HepG2 (cell line): ENCODE results near the gene GPS1. TPM values are rescaled to one million over a fixed set of nuclear protein-coding genes. Genes with fewer than 3 reads are reported as not detected.

Experiments
- ATF1 ChIP-seq: IDR thresholded peaks from 2 replicates; pipeline ENCODE4 v1.6.1; 2016; ENCODE audit warnings: mild to moderate bottlenecking, control low read depth
- CREM ChIP-seq, 2 experiments: sonication (generic) in 1 of 2; formaldehyde crosslinking in 1 of 2; IDR thresholded peaks; 2 replicates each; pipeline versions ENCODE4 v1.4.0 to v1.6.1; 2016 to 2020; ENCODE audit warnings: antibody characterized with exemption in 1 of 2, mild to moderate bottlenecking in 1 of 2, missing genetic modification reagents in 1 of 2
- KLF16 ChIP-seq, 2 experiments: sonication (generic) in 1 of 2; formaldehyde crosslinking in 1 of 2; IDR thresholded peaks; 2 replicates each; pipeline versions ENCODE4 v1.6.1 to v1.8.0; 2016 to 2023; ENCODE audit warnings: missing genetic modification reagents in 2 of 2, missing compliant biosample characterization in 1 of 2
- MED13 ChIP-seq: sonication (generic); formaldehyde crosslinking; IDR thresholded peaks from 2 replicates; pipeline ENCODE4 v1.5.0; 2020; ENCODE audit warnings: missing genetic modification reagents
- MEIS1 ChIP-seq: sonication (generic); formaldehyde crosslinking; IDR thresholded peaks from 2 replicates; pipeline ENCODE4 v1.9.0; 2021; ENCODE audit warnings: mild to moderate bottlenecking, missing genetic modification reagents, moderate library complexity, borderline replicate concordance
- NCOA5 ChIP-seq: sonication (generic); formaldehyde crosslinking; IDR thresholded peaks from 2 replicates; pipeline ENCODE4 v1.4.0; 2020; ENCODE audit warnings: missing genetic modification reagents
- NKX3-1 ChIP-seq: sonication (generic); formaldehyde crosslinking; IDR thresholded peaks from 2 replicates; pipeline ENCODE4 v1.5.0; 2020; ENCODE audit warnings: missing genetic modification reagents
- SALL1 ChIP-seq: sonication (generic); formaldehyde crosslinking; IDR thresholded peaks from 2 replicates; pipeline ENCODE4 v1.8.0; 2022; ENCODE audit warnings: mild to moderate bottlenecking, missing genetic modification reagents
- SMAD3 ChIP-seq: sonication (generic); formaldehyde crosslinking; IDR thresholded peaks from 2 replicates; pipeline ENCODE4 v1.4.0; 2020; ENCODE audit warnings: missing genetic modification reagents
- SOX6 ChIP-seq, 2 experiments: fragments of 450-650 bp in 1 of 2; sonication (generic) in 1 of 2; formaldehyde crosslinking in 1 of 2; IDR thresholded peaks; 2 replicates each; pipeline versions ENCODE4 v1.4.0 to v1.6.1; 2017 to 2020; ENCODE audit warnings: antibody characterized with exemption in 1 of 2, mild to moderate bottlenecking in 1 of 2, missing genetic modification reagents in 1 of 2
- TGIF2 ChIP-seq: IDR thresholded peaks from 2 replicates; pipeline ENCODE4 v1.6.1; 2016; ENCODE audit warnings: control low read depth, missing compliant biosample characterization
- THYN1 ChIP-seq: sonication (generic); formaldehyde crosslinking; IDR thresholded peaks from 2 replicates; pipeline ENCODE4 v1.8.1; 2023; ENCODE audit warnings: low read depth, mild to moderate bottlenecking, moderate library complexity, missing genetic modification reagents, borderline replicate concordance
- WIZ ChIP-seq: sonication (generic); formaldehyde crosslinking; IDR thresholded peaks from 2 replicates; pipeline ENCODE4 v1.5.1; 2020; ENCODE audit warnings: mild to moderate bottlenecking, missing genetic modification reagents
- XBP1 ChIP-seq: sonication (generic); formaldehyde crosslinking; IDR thresholded peaks from 2 replicates; pipeline ENCODE4 v1.5.0; 2020; ENCODE audit warnings: missing genetic modification reagents
- ZIK1 ChIP-seq: sonication (generic); formaldehyde crosslinking; IDR thresholded peaks from 2 replicates; pipeline ENCODE4 v1.5.0; 2020; ENCODE audit warnings: mild to moderate bottlenecking, low read depth, missing genetic modification reagents, borderline replicate concordance
- ZNF282 ChIP-seq: fragments of 450-650 bp; IDR thresholded peaks from 2 replicates; pipeline ENCODE4 v1.6.1; 2018; ENCODE audit not compliant: partially characterized antibody
- ZNF879 ChIP-seq: sonication (generic); formaldehyde crosslinking; IDR thresholded peaks from 2 replicates; pipeline ENCODE4 v1.8.1; 2023; ENCODE audit warnings: missing genetic modification reagents
- polyA plus RNA-seq, 8 experiments: library from polyadenylated mRNA; depleted of rRNA in 3 of 8; stranded (reverse) in 7 of 8; unstranded in 1 of 8; fragments of >200 nt; fragmentation: Illumina TruSeq in 4 of 8; extraction: Trizol in 4 of 8; gene quantifications; 2 replicates each; pipeline versions ENCODE4 v1.2.1 to v1.2.3, GENCODE V29; 2011 to 2016; ENCODE audit warnings: low read depth in 4 of 8, missing spikeins in 1 of 8, mixed read lengths in 1 of 8; ENCODE audit not compliant: insufficient read depth in 1 of 8
- total RNA-seq, 5 experiments: library from RNA; depleted of rRNA; stranded (reverse); fragments of >200 nt; fragmentation: Illumina TruSeq; extraction: Trizol; gene quantifications; 2 replicates each; pipeline ENCODE4 v1.2.3, GENCODE V29; 2016; ENCODE audit warnings: low read depth in 1 of 5
- TF ChIP-seq, protein P1 (sequence below): sonication (generic); formaldehyde crosslinking; IDR thresholded peaks from 2 replicates; pipeline ENCODE4 v1.4.0; 2020; ENCODE audit warnings: mild to moderate bottlenecking, missing genetic modification reagents, borderline replicate concordance
- TF ChIP-seq, protein P2 (sequence below): sonication (generic); formaldehyde crosslinking; IDR thresholded peaks from 2 replicates; pipeline ENCODE4 v1.5.1; 2020; ENCODE audit warnings: mild to moderate bottlenecking, missing genetic modification reagents, borderline replicate concordance
- TF ChIP-seq, protein P3 (sequence below): sonication (generic); formaldehyde crosslinking; IDR thresholded peaks from 2 replicates; pipeline ENCODE4 v1.4.0; 2020; ENCODE audit warnings: missing genetic modification reagents, mild to moderate bottlenecking, borderline replicate concordance
- TF ChIP-seq, protein P4 (sequence below): sonication (generic); formaldehyde crosslinking; IDR thresholded peaks from 2 replicates; pipeline ENCODE4 v1.4.0; 2020; ENCODE audit warnings: mild to moderate bottlenecking, missing genetic modification reagents
- TF ChIP-seq, protein P5 (sequence below): sonication (generic); formaldehyde crosslinking; IDR thresholded peaks from 2 replicates; pipeline ENCODE4 v1.4.0; 2020; ENCODE audit warnings: mild to moderate bottlenecking, missing genetic modification reagents

Gene GPS1
- total and polyA plus RNA-seq, 2 of the 13 experiments (the other 11 are each of a cell fraction or from before 2014, with no cell fraction given): 124 to 128 TPM

DNA sequence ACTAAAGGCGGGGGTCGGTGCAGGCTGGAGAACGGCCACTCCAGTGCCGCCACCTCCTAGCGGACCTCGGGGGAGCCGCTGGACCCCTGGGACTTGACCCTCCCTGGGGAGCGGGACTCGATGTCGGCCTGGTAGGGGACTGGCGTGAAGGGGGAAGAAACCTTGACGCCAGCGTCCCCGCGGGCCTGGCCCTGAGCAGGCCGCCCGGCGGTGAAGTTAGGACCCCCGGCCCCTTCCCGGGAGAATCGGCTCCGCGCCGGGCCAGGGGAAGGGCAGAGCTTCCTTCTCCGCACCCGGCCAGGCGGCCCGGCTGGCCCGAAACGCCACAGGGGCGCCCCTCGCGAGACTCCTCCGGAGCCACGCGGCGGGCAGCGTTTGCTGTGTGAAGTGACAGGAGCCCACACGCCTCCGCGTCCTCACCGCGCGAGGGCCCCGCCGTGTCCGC is 13.5 kb downstream of the GPS1 start (continued):
- TF ChIP-seq, protein P1, sequence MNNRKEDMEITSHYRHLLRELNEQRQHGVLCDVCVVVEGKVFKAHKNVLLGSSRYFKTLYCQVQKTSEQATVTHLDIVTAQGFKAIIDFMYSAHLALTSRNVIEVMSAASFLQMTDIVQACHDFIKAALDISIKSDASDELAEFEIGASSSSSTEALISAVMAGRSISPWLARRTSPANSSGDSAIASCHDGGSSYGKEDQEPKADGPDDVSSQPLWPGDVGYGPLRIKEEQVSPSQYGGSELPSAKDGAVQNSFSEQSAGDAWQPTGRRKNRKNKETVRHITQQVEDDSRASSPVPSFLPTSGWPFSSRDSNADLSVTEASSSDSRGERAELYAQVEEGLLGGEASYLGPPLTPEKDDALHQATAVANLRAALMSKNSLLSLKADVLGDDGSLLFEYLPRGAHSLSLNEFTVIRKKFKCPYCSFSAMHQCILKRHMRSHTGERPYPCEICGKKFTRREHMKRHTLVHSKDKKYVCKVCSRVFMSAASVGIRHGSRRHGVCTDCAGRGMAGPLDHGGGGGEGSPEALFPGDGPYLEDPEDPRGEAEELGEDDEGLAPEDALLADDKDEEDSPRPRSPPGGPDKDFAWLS: no peak
- TF ChIP-seq TGIF2 (CRISPR knock-in tag): no peak
- 0 out of 2 replicates have a peak, but pooled peaks have one; percentile 44 for TF ChIP-seq MED13 (CRISPR knock-in tag)
- no peak for TF ChIP-seq XBP1
- TF ChIP-seq, protein P2, sequence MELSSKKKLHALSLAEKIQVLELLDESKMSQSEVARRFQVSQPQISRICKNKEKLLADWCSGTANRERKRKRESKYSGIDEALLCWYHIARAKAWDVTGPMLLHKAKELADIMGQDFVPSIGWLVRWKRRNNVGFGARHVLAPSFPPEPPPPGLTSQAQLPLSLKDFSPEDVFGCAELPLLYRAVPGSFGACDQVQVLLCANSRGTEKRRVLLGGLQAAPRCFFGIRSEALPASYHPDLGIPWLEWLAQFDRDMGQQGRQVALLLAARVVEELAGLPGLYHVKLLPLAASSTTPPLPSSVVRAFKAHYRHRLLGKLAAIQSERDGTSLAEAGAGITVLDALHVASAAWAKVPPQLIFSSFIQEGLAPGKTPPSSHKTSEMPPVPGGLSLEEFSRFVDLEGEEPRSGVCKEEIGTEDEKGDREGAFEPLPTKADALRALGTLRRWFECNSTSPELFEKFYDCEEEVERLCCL: no peak
- TF ChIP-seq WIZ (CRISPR knock-in tag): no peak
- TF ChIP-seq CREM (IDR thresholded peaks at IDR 0.05): no peak
- no peak for TF ChIP-seq CREM (CRISPR knock-in tag; IDR thresholded peaks at IDR 0.05)
- TF ChIP-seq, protein P3, sequence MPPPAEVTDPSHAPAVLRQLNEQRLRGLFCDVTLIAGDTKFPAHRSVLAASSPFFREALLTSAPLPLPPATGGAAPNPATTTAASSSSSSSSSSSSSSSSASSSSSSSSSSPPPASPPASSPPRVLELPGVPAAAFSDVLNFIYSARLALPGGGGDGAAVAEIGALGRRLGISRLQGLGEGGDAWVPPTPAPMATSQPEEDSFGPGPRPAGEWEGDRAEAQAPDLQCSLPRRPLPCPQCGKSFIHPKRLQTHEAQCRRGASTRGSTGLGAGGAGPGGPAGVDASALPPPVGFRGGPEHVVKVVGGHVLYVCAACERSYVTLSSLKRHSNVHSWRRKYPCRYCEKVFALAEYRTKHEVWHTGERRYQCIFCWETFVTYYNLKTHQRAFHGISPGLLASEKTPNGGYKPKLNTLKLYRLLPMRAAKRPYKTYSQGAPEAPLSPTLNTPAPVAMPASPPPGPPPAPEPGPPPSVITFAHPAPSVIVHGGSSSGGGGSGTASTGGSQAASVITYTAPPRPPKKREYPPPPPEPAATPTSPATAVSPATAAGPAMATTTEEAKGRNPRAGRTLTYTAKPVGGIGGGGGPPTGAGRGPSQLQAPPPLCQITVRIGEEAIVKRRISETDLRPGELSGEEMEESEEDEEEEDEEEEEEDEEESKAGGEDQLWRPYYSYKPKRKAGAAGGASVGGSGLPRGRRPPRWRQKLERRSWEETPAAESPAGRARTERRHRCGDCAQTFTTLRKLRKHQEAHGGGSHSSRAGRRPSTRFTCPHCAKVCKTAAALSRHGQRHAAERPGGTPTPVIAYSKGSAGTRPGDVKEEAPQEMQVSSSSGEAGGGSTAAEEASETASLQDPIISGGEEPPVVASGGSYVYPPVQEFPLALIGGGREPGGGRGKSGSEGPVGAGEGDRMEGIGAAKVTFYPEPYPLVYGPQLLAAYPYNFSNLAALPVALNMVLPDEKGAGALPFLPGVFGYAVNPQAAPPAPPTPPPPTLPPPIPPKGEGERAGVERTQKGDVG (CRISPR knock-in tag): no peak
- TF ChIP-seq MEIS1 (CRISPR knock-in tag): no peak
- no peak for TF ChIP-seq SMAD3 (CRISPR knock-in tag)
- peak in 1 of 2 experiments; percentile 18; a peak in 2 of 4 replicates for TF ChIP-seq KLF16 (CRISPR knock-in tag; IDR thresholded peaks at IDR 0.05)
- TF ChIP-seq ZIK1 (CRISPR knock-in tag): no peak
- TF ChIP-seq ZNF879: no peak
- no peak for TF ChIP-seq THYN1
- TF ChIP-seq, protein P4, sequence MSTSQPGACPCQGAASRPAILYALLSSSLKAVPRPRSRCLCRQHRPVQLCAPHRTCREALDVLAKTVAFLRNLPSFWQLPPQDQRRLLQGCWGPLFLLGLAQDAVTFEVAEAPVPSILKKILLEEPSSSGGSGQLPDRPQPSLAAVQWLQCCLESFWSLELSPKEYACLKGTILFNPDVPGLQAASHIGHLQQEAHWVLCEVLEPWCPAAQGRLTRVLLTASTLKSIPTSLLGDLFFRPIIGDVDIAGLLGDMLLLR: 0 out of 2 replicates have a peak, but pooled peaks have one; percentile 5
- TF ChIP-seq NCOA5: no peak
- TF ChIP-seq SALL1: peak; percentile 35; the same call in 1 of the 2 replicates
- TF ChIP-seq, protein P5, sequence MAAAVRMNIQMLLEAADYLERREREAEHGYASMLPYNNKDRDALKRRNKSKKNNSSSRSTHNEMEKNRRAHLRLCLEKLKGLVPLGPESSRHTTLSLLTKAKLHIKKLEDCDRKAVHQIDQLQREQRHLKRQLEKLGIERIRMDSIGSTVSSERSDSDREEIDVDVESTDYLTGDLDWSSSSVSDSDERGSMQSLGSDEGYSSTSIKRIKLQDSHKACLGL (CRISPR knock-in tag): no peak; the same call in 1 of the 2 replicates
- no peak for TF ChIP-seq ATF1 (CRISPR knock-in tag)
- no peak; the same call in 1 of the 2 replicates for TF ChIP-seq NKX3-1
- no peak for TF ChIP-seq ZNF282
- no peak for TF ChIP-seq SOX6 (IDR thresholded peaks at IDR 0.05)
- TF ChIP-seq SOX6 (CRISPR knock-in tag; IDR thresholded peaks at IDR 0.05): no peak
